Heart left ventricle (tissue), 16 donors: ENCODE data around the gene OR5H1. TPM values are rescaled to one million over a fixed set of nuclear protein-coding genes. Genes with fewer than 3 reads are reported as not detected.
"Not testable (repeated sequence)": the region's sequence is repeated elsewhere in the genome, so short reads cannot be mapped to it uniquely, and the experiment has no call there.

Experiments used
- ATAC-seq, 4 donors: fragments of 200-7000 bp; cut with Tn5 transposase; one replicate each; pipeline ENCODE4 v1.9.1; 2020 to 2022; ENCODE audit warnings: moderate library complexity in 4 of 4, mild to moderate bottlenecking in 3 of 4, moderate number of reproducible peaks in 1 of 4
- DNase-seq, 5 donors: peaks; one replicate each; pipeline ENCODE4 v3.0.0-alpha.2; 2020
- H3K27ac ChIP-seq, 12 donors: fragments of 200-600 bp; sonication (generic) in 4 of 12; one replicate each; pipeline versions ENCODE4 v1.5.0 to v1.8.0; 2016 to 2022; ENCODE audit warnings: mild to moderate bottlenecking in 2 of 12
- H3K27me3 ChIP-seq, 9 donors: fragments of 200-600 bp; sonication (generic) in 2 of 9; one replicate each; pipeline versions ENCODE4 v1.5.1 to v1.8.0; 2016 to 2022; ENCODE audit warnings: mild to moderate bottlenecking in 3 of 9
- H3K36me3 ChIP-seq, 9 donors: fragments of 200-600 bp; sonication (generic) in 2 of 9; one replicate each; pipeline versions ENCODE4 v1.5.0 to v1.8.0; 2018 to 2022; ENCODE audit warnings: mild to moderate bottlenecking in 2 of 9
- H3K4me1 ChIP-seq, 12 donors: fragments of 200-600 bp; sonication (generic) in 4 of 12; one replicate each; pipeline versions ENCODE4 v1.5.0 to v1.8.0; 2016 to 2022; ENCODE audit warnings: mild to moderate bottlenecking in 3 of 12
- H3K4me3 ChIP-seq, 12 donors: fragments of 200-600 bp; sonication (generic) in 4 of 12; one replicate each; pipeline versions ENCODE4 v1.5.0 to v1.8.0; 2017 to 2022; ENCODE audit warnings: mild to moderate bottlenecking in 9 of 12, moderate library complexity in 4 of 12
- H3K9me3 ChIP-seq, 12 donors: fragments of 200-600 bp; sonication (generic) in 4 of 12; one replicate each; pipeline versions ENCODE4 v1.5.0 to v1.8.0; 2016 to 2022; ENCODE audit warnings: mild to moderate bottlenecking in 1 of 12
- POLR2A ChIP-seq, 2 donors: fragments of 450-650 bp; IDR thresholded peaks; one replicate each; pipeline ENCODE4 v1.6.1; 2017; ENCODE audit warnings: antibody characterized with exemption in 2 of 2, mild to moderate bottlenecking in 2 of 2, moderate library complexity in 2 of 2
- WGBS, 4 donors: extraction: QIAGEN DNeasy Blood & Tissue Kit in 2 of 4; methylation state at CpG; one replicate each; pipeline versions ENCODE4 v1.1.5 to v1.1.7; 2013 to 2018; 5-methylcytosine and 5-hydroxymethylcytosine counted together
- intact Hi-C, 10 donors: fragments of 100-400 bp; cut with DNase I; formaldehyde crosslinking; loops; one replicate each; pipeline versions ENCODE4 v1.11.1 to v1.14.2; 2022
- polyA plus RNA-seq, 2 donors: library from polyadenylated mRNA; stranded (reverse); fragments of 200-250 nt; gene quantifications; one replicate each; pipeline ENCODE4 v1.2.3, GENCODE V29; 2013
- total RNA-seq, 9 donors: library from RNA; depleted of rRNA in 2 of 9; stranded (reverse); fragments of >200 nt in 2 of 9; fragmentation: NEBNext Ultra II Directional in 3 of 9; extraction: Animal tissue kit (Norgen Biotek cat#: 25700) in 3 of 9; gene quantifications; one replicate each; pipeline versions ENCODE4 v1.1.0 to v1.2.4, GENCODE V29; 2016 to 2023
- TF ChIP-seq, protein P1 (sequence below), 12 donors: fragments of 200-600 bp; sonication (generic) in 4 of 12; IDR thresholded peaks; one replicate each; pipeline versions ENCODE4 v1.5.0 to v1.8.0; 2018 to 2022; ENCODE audit warnings: antibody characterized with exemption in 12 of 12, mild to moderate bottlenecking in 5 of 12
- donor health status: ischemic (EF 13 %, LVEDD 7.1; RV severe dilation, severe dysfunction).
- donor health status: healthy with polysubstance abuse.
- donor health status: DM: no; HTN: yes; CAD: no.
- donor health status: DM: no; HTN: no; CAD: no.
- donor health status: ischemic (EF 25% LVEDD 6.9; RV normal size, moderate dysfunction).
- donor health status: ischemic (EF 25% LVEDD 5.7; RV mildly dilated, moderate dysfunction).
- donor health status: healthy.
- donor health status: DM: yes; HTN: yes; CAD: no.
- donor health status: ischemic (EF 35%, LVEDD 5.7; RV mildly dilated, moderate dysfunction).
- donor health status: nonischemic (EF 11% LVEDD 7.7; RV severe dilation, severe dysfunction).
- donor health status: DM: yes; HTN: yes; CAD: no.
- donor health status: PGD.
- donor health status: ischemic (EF 29% LVEDD 5.4; RV normal size, mild dysfunction).
- donor health status: nonischemic (EF 23%, LVEDD 6.1; RV moderate dilation, normal function).

The OR5H1 gene
- total and polyA plus RNA-seq, 11 donors = not detected

DNA sequence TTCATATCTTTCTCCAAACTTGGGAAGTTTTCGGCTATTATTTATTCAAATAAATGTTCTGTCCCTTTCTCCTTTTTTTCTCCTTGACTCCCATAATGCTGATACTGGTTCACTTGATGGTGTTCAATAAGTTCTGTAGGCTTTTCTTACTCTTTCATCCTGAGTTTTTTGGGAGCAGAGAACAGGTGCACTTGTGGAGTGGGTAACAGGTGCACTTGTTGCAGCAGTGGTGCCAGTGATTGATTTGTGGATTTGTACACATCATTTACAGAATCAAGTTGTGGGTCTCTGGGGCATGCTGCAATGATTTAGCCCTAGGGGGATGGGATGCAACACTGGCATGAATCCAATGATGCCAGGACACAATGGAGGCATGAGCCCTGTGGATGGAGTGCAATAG lies 14.8 kb upstream of the OR5H1 start:
- no peak overlapping the region for H3K4me3 ChIP-seq
- H3K4me1 ChIP-seq = no peaks in the 10 kb centered on the region
- intact Hi-C loops = no loop called here
- TF ChIP-seq, protein P1, sequence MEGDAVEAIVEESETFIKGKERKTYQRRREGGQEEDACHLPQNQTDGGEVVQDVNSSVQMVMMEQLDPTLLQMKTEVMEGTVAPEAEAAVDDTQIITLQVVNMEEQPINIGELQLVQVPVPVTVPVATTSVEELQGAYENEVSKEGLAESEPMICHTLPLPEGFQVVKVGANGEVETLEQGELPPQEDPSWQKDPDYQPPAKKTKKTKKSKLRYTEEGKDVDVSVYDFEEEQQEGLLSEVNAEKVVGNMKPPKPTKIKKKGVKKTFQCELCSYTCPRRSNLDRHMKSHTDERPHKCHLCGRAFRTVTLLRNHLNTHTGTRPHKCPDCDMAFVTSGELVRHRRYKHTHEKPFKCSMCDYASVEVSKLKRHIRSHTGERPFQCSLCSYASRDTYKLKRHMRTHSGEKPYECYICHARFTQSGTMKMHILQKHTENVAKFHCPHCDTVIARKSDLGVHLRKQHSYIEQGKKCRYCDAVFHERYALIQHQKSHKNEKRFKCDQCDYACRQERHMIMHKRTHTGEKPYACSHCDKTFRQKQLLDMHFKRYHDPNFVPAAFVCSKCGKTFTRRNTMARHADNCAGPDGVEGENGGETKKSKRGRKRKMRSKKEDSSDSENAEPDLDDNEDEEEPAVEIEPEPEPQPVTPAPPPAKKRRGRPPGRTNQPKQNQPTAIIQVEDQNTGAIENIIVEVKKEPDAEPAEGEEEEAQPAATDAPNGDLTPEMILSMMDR (IDR thresholded peaks at IDR 0.05) = no peak
- no peak for TF ChIP-seq POLR2A (IDR thresholded peaks at IDR 0.05)
- H3K27ac ChIP-seq = no peak overlapping the region
- no peaks in the 10 kb centered on the region for H3K36me3 ChIP-seq
- DNase-seq (no peak), ATAC-seq (no peak)
- H3K27me3 ChIP-seq = no peaks in the 10 kb centered on the region
- peaks cover 0 to 30% (median 13%) of the 10 kb centered on the region in 12 donors for H3K9me3 ChIP-seq
- WGBS, 4 donors = 88 to 98% (median 94%) methylated on average over 1 of the region's 1 CpG

DNA sequence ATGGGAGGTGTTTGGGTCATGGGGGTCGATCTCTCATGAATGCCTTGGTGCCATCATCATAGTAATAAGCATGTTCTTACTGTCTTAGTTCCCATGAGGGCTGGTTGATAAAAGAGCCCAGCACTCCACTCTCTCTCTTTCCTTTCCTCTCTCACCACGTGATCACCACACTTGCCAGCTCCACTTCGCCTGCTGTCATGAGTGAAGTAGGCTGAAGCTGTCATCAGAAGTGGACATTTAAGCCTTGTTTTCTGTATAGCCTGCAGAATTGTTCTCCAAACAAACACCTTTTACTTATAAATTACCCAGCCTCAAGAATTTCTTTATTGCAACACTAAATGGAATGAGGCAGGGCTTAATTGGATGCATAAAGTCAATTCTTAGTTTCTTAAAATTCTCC lies 6.1 kb downstream of the OR5H1 start:
- H3K9me3 ChIP-seq = no peaks in the 10 kb centered on the region
- no peak for TF ChIP-seq POLR2A (IDR thresholded peaks at IDR 0.05)
- TF ChIP-seq, protein P1 (IDR thresholded peaks at IDR 0.05) = no peak
- no peak for DNase-seq

DNA sequence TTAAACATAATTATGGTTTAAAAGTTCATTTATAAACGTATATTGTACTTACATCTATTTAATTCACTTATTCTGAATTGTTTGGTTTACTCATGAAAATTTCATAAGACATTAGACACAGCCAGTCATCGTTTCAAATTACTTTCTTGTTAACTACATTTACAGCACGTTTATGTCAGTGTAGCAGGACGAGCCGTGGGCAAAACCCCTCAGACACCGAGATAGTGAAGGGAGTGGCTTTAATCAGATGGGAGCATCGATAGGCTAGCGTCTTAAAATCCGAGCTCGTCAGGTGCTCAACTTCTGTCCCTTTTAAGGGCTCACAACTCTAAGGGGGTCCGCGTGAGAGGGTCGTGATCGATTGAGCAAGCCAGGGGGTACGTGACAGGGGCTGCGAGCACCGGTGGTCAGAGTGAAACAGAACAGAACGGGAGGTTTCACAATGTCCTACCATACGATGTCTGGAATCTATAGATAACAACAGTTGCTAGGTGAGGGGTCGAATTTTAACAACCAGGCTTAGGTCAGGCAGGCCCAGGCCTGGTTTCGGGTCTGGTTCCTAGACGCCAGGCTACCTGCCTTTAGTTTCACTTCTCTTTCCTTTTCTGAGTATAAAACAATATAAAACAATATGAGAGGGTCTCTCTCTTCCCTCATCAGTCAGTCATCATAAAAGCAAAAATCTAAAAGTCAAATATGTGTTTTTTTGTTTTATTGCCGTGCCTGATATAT lies 7.5 kb downstream of the OR5H1 start:
- H3K9me3 ChIP-seq, ATAC-seq, H3K4me3 ChIP-seq, H3K27me3 ChIP-seq, H3K4me1 ChIP-seq, H3K36me3 ChIP-seq, DNase-seq, intact Hi-C loops, H3K27ac ChIP-seq: not testable (repeated sequence)
- 72 to 83% (median 73%) methylated on average over 23 of the region's 23 CpGs for WGBS, 4 donors

More for the DNA sequence above, 6.1 kb downstream of the OR5H1 start:
- no peaks in the 10 kb centered on the region for H3K36me3 ChIP-seq
- no peak overlapping the region for H3K4me3 ChIP-seq
- no peak for ATAC-seq
- H3K27me3 ChIP-seq = no peaks in the 10 kb centered on the region
- intact Hi-C loops = no loop called here
- H3K27ac ChIP-seq = no peak overlapping the region
- 23 to 35% (median 29%) methylated on average over 3 of the region's 3 CpGs for WGBS, 4 donors
- no peaks in the 10 kb centered on the region for H3K4me1 ChIP-seq

DNA sequence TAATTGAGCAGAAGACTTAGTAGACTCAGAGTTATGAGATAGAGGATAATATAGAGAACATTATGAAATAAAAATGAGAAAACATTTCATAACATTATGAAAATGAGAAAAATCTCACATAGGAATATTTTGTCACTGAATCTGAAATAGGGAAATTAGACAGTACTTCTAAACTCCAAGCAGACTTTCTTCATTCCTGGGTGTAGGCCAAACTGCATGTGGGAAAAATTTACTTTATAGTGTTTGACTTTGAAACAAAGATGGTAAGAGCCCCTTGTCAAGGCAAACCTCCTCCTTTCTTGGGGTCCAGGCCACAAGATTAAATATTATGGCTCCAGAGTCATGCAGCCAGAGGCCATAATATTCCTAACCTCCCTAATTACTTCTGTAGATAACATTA lies 10.0 kb downstream of the OR5H1 start:
- no peak for ATAC-seq
- no peak overlapping the region for H3K27ac ChIP-seq

More for the DNA sequence above, 10.0 kb downstream of the OR5H1 start:
- H3K4me3 ChIP-seq = no peak overlapping the region
- H3K36me3 ChIP-seq = no peaks in the 10 kb centered on the region
- H3K4me1 ChIP-seq = no peaks in the 10 kb centered on the region
- no peaks in the 10 kb centered on the region for H3K27me3 ChIP-seq
- H3K9me3 ChIP-seq = no peaks in the 10 kb centered on the region
- no peak for DNase-seq
- intact Hi-C loops = loop anchor here in 2 of 10 donors (2.0 kb wide), 1 partner anchor 42 kb away; no protein-coding TSS in a partner anchor
- TF ChIP-seq POLR2A (IDR thresholded peaks at IDR 0.05) = no peak
- TF ChIP-seq, protein P1 (IDR thresholded peaks at IDR 0.05) = no peak
